H1 (cell line): Measurements from ENCODE around the gene MYLK3. TPM values are rescaled to one million over a fixed set of nuclear protein-coding genes. Genes with fewer than 3 reads are reported as not detected.
A peak's percentile ranks its signal among the peaks of the same experiment; 100 is the strongest.

Experiments used
- KDM4A ChIP-seq: IDR thresholded peaks from one replicate; pipeline ENCODE4 v1.7.1; 2012; ENCODE audit warnings: low read depth, mild to moderate bottlenecking, moderate library complexity, low read length, inconsistent platforms; ENCODE audit not compliant: severe bottlenecking
- KDM5A ChIP-seq: fragments of 200-600 bp; IDR thresholded peaks from 2 replicates; pipeline ENCODE4 v1.7.1; 2012; ENCODE audit warnings: mild to moderate bottlenecking, low read length, inconsistent platforms, mixed read lengths
- RFX5 ChIP-seq: IDR thresholded peaks from 2 replicates; pipeline ENCODE4 v1.6.1; 2011; ENCODE audit warnings: low read depth, low read length, improper control_type of control experiment, borderline replicate concordance
- SIRT6 ChIP-seq: IDR thresholded peaks from one replicate; pipeline ENCODE4 v1.7.1; 2012; ENCODE audit warnings: low read length, inconsistent platforms
- polyA plus RNA-seq, 7 experiments: library from polyadenylated mRNA; depleted of rRNA in 3 of 7; stranded (reverse) in 5 of 7; unstranded in 2 of 7; fragments of >200 nt in 5 of 7; fragments of 200-250 nt in 2 of 7; gene quantifications; 1 replicate in 5 of 7; 2 replicates in 1 of 7; 4 replicates in 1 of 7; pipeline versions ENCODE4 v1.2.1 to v1.2.3, GENCODE V29; 2011 to 2013; ENCODE audit warnings: missing spikeins in 2 of 7, mixed read lengths in 2 of 7
- total RNA-seq: library from RNA; stranded (reverse); fragmentation: NEBNext Ultra II Directional; extraction: Animal tissue kit (Norgen Biotek cat#: 25700); gene quantifications from 2 replicates; pipeline ENCODE4 v1.2.1, GENCODE V29; 2021

The MYLK3 gene
- total and polyA plus RNA-seq, 2 of the 8 experiments (the other 6 are each of a cell fraction or from before 2014, with no cell fraction given) = 0.14 to 0.35 TPM

DNA sequence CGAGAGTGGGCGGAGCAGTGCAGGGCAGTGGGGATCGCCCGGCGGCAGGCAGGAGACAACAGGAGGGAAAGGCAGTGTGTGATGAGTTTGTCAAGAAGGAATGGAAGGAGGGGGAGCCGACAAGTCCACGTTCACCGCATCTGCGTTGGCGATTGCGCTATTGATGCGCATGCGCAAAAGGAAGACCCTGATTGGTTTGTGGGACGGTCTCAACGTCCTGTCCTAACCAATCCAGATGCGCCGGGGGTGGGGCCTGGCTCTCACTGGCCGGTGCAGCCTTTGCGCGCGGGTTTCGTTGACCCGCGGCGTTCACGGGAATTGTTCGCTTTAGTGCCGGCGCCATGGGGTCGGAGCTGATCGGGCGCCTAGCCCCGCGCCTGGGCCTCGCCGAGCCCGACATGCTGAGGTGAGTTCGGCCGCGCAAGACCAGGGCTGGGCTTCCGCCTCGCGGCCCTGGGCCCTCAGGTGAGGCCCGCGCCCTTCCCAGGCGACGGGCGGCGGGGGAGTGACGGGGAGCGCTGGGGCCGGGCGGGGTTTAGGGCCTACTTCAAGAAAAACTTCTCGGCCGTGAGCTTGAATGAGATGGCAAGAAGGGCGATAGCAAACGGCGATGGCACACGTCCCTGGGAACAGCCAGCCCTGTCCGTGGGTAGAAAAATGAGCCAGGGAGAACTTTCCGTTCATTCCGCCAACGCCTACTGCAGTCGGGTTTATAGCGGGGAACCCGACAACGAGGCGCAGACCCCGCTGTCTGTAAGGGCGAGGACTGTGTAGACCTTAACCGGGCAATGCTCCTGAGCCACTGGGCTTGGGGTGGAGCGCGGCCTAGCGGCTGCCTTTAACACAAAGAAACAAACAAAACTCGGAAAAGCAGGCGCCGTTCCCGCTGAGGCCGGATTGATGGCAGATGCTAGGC lies 58.5 kb downstream of the MYLK3 start, which contains the start of gene ORC6 (continued):
- TF ChIP-seq RFX5 = no peak
- TF ChIP-seq KDM4A = peak; percentile 15
- 0 out of 2 replicates have a peak, but pooled peaks have one; percentile 38 for TF ChIP-seq KDM5A
- TF ChIP-seq SIRT6 = no peak
